Natural killer cell treated with Interleukin-12 subunit alpha and Interleukin-12 subunit beta and Interleukin-15 and Interleukin-18, amount 100 ng/mL, for 72 hours (primary cell): ENCODE results near the gene NOS1. TPM values are rescaled to one million over a fixed set of nuclear protein-coding genes. Genes with fewer than 3 reads are reported as not detected.

ENCODE experiments used
- ATAC-seq, 2 donors: fragments of 150-1000 bp; cut with Tn5 transposase in 1 of 2; sonication (Bioruptor Pico), chemical (Tn5 transposase) in 1 of 2; 2 replicates each; pipeline ENCODE4 v1.10.0; 2021
- DNase-seq: peaks from one replicate; pipeline ENCODE4 v3.0.0; 2022; ENCODE audit warnings: low spot score
- H3K27ac Mint-ChIP-seq, 2 donors: 1 replicate in 1 of 2; 2 replicates in 1 of 2; pipeline ENCODE4 v1.8.0; 2022; ENCODE audit warnings: mixed read lengths in 2 of 2, mild to moderate bottlenecking in 1 of 2, moderate library complexity in 1 of 2
- H3K27me3 Mint-ChIP-seq, 2 donors: 1 replicate in 1 of 2; 2 replicates in 1 of 2; pipeline ENCODE4 v1.8.0; 2022; ENCODE audit warnings: mixed read lengths in 2 of 2
- H3K36me3 Mint-ChIP-seq: one replicate; pipeline ENCODE4 v1.8.0; 2022; ENCODE audit warnings: mixed read lengths
- H3K4me1 Mint-ChIP-seq, 2 donors: 1 replicate in 1 of 2; 2 replicates in 1 of 2; pipeline ENCODE4 v1.8.0; 2022; ENCODE audit warnings: low read depth in 2 of 2, mixed read lengths in 2 of 2, mild to moderate bottlenecking in 1 of 2
- H3K4me3 Mint-ChIP-seq: one replicate; pipeline ENCODE4 v1.8.0; 2022; ENCODE audit warnings: mixed read lengths
- H3K9me3 Mint-ChIP-seq: 2 replicates; pipeline ENCODE4 v1.8.0; 2022; ENCODE audit warnings: mixed read lengths
- total RNA-seq, 2 donors: library from RNA; stranded (reverse); gene quantifications; one replicate each; pipeline ENCODE4 v1.2.3, GENCODE V29; 2022

NOS1 gene
- total RNA-seq, 2 donors from 2014 or later: not detected

DNA sequence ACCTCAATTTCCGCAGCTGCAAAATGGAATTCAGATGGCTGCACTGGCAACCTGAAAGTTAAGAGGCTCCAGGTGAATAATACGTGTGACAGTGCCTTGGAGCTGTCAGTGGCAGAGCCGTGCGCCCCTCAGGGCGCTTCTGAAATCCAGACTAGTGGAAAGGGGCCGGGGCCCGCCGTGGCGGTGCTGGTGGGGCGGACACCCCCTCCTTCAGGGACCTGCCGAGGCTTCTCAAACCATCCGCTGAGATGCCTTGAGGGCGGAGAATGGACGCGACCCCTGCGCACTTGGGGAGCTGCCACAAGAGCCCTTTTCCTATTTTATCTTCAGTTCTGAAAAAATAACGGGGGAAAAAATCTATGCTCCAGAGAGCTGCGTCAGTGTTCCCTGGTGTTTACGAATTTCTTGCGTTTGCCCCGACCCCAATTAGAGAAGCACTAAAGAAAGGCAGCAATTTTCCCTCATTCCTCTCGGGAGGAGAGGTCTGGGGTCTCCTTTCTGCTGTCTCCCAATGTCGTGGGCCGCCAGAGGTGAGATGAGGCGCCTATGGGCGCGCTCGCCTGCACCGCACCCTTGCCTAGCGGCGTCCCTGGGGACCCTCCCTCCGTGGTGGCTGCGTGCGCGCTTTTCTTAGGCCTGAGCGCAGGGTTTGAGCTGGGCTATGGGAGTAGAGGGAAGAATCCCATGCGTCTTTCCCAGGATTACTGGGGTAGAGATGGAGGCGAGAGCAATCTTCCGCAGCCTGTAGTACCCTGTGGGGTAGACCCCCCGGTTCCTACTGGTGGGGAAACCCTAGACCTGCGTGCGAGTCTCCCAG is 2.2 kb downstream of the NOS1 start:
- H3K27me3 Mint-ChIP-seq: peaks cover 27 to 31% of the 10 kb centered on the region in 2 donors

DNA sequence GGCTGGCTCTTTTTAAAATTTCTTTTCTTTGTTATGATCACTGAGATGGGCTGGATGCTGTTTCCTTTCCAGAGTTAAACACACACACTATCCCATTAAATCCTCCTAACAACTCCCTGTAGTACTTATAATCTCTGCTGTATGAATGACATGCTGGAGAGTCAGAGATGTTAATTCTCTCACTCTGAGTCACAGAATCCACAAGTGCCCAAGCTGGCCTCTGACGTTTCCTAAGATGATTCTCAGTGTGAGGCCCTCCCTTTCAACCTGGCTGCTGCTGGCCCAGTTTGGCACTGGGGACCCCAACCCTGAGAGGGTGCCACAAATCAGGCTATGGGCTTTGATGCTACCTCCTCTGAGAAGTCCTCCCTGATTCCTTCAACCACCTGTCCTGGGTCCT is 5.4 kb downstream of the NOS1 start:
- no peaks in the 10 kb centered on the region for H3K36me3 Mint-ChIP-seq
- no peaks in the 10 kb centered on the region for H3K9me3 Mint-ChIP-seq
- no peak for ATAC-seq
- no peak for DNase-seq
- no peak overlapping the region for H3K27ac Mint-ChIP-seq
- peaks cover 13 to 16% of the 10 kb centered on the region in 2 donors for H3K27me3 Mint-ChIP-seq
- H3K4me1 Mint-ChIP-seq: no peaks in the 10 kb centered on the region
- H3K4me3 Mint-ChIP-seq: no peak overlapping the region

More for the DNA sequence above, 2.2 kb downstream of the NOS1 start:
- H3K4me1 Mint-ChIP-seq: no peaks in the 10 kb centered on the region
- no peaks in the 10 kb centered on the region for H3K9me3 Mint-ChIP-seq
- no peak overlapping the region for H3K27ac Mint-ChIP-seq
- ATAC-seq (no peak), DNase-seq (no peak)
- no peak overlapping the region for H3K4me3 Mint-ChIP-seq
- no peaks in the 10 kb centered on the region for H3K36me3 Mint-ChIP-seq

DNA sequence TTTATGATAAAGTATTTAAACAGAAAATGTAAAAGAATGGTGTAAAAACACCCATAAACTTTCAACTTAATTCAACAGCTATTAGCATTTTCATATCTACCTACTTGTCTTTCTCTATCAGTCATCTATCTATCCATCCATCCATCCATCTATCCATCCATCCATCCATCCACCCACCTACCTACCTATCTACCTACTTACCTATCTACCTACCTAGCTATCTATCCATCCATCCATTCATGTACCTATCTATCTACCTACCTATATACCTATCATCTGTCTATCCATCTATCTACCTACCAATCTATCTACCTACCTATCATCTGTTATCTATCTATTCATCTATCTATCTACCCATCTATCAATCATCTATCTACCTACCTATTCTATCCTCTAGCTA is 8.5 kb downstream of the NOS1 start:
- Mint-ChIP-seq H3K4me3 (no peak overlapping the region), H3K27me3 (peaks cover 8 to 9% of the 10 kb centered on the region in 2 donors), H3K27ac (no peak overlapping the region), H3K9me3 (no peaks in the 10 kb centered on the region), H3K36me3 (no peaks in the 10 kb centered on the region), H3K4me1 (no peaks in the 10 kb centered on the region)
- DNase-seq (no peak), ATAC-seq (no peak)

DNA sequence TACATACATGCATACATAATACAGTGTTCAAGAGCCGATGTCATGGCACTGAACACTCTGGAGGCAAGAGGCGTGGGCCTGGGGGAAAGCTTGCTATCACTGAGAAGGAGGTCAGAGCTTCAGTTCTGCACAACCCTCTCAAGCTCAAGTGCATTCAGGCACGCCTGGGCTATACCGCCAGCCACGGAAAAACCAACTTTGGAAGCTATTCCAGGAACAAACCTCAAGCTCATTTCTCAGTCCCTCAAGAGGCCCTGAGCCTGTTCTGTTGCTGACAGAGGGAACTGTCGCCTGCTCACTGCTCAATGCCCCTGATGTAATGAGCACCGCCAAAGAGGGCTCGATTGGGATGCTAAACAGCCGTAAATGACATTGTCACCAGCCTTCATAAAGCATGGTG is 9.2 kb downstream of the NOS1 start:
- no peak overlapping the region for H3K4me3 Mint-ChIP-seq

DNA sequence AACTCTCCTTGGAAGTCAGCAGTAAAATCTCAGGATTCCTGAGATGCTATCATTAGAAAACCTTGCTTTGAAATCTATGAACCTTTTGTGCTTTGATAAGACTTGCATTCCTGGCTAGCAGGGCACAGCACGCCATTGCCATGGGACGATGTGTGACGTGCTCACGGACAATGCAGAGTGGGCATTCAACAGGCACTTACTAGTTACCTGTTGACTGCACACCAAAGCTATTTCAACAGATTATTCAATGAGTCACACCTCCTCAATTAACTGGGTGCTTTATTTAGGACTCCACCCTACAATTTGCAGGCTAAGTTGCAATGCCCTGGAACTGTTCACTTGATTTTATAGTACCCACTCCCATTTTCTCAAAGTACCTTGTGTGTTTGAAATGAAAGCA is 11.3 kb downstream of the NOS1 start:
- no peaks in the 10 kb centered on the region for H3K4me1 Mint-ChIP-seq
- peaks cover 5 to 9% of the 10 kb centered on the region in 2 donors for H3K27me3 Mint-ChIP-seq
- no peaks in the 10 kb centered on the region for H3K9me3 Mint-ChIP-seq
- H3K36me3 Mint-ChIP-seq: no peaks in the 10 kb centered on the region
- ATAC-seq (no peak), DNase-seq (no peak)
- no peak overlapping the region for H3K27ac Mint-ChIP-seq
- H3K4me3 Mint-ChIP-seq: no peak overlapping the region

More for the DNA sequence above, 9.2 kb downstream of the NOS1 start:
- Mint-ChIP-seq H3K4me1 (no peaks in the 10 kb centered on the region), H3K9me3 (no peaks in the 10 kb centered on the region), H3K27ac (no peak overlapping the region), H3K27me3 (peaks cover 8 to 9% of the 10 kb centered on the region in 2 donors), H3K36me3 (no peaks in the 10 kb centered on the region)
- DNase-seq (no peak), ATAC-seq (no peak)

DNA sequence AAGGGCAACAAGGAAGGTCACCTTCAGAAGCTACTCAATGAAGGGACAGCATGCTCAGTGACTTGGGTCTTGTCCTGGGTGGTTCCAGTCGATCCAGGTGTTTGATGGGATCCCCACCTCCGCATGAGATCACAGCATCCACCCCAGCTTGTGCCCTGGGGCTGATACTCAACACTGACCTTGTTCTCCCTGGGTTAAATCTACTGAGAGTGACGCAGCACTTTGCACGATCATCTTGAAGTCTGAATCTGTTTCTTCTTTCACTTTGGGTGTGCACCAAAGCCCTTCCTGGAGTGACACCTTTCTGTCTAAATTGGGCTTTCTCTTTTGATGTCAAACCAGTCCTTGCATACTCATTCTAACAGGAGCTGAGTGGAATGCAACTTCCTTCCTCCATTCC is 13.8 kb downstream of the NOS1 start:
- Mint-ChIP-seq H3K4me3 (no peak overlapping the region), H3K27me3 (peaks cover 5 to 8% of the 10 kb centered on the region in 2 donors), H3K4me1 (peaks cover 0 to 5% of the 10 kb centered on the region in 2 donors), H3K36me3 (no peaks in the 10 kb centered on the region), H3K27ac (no peak overlapping the region), H3K9me3 (peaks cover 2% of the 10 kb centered on the region)
- DNase-seq (no peak), ATAC-seq (no peak)

DNA sequence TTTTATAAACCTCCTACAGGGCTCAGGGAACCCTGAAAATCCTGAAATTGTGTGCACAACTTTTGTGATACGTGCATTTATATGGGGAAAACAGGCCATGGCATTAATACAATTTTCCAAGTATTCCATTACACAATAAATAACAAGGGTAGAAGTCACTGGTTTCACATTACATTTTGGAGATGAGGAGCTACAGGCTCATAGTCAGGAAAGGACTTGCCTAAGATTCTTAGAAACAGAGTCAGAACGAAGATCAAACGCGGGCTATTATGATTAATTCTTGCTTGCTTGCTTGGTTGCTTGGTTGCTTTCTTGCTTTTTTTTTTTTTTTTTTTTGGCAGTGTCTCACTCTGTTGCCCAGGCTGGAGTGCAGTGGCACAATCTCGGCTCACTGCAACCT is 16.7 kb downstream of the NOS1 start:
- DNase-seq (no peak), ATAC-seq (no peak)
- Mint-ChIP-seq H3K4me1 (peaks cover 0 to 7% of the 10 kb centered on the region in 2 donors), H3K36me3 (no peaks in the 10 kb centered on the region), H3K27ac (no peak overlapping the region), H3K4me3 (no peak overlapping the region), H3K9me3 (peaks cover 8% of the 10 kb centered on the region), H3K27me3 (peaks cover 15 to 18% of the 10 kb centered on the region in 2 donors)

DNA sequence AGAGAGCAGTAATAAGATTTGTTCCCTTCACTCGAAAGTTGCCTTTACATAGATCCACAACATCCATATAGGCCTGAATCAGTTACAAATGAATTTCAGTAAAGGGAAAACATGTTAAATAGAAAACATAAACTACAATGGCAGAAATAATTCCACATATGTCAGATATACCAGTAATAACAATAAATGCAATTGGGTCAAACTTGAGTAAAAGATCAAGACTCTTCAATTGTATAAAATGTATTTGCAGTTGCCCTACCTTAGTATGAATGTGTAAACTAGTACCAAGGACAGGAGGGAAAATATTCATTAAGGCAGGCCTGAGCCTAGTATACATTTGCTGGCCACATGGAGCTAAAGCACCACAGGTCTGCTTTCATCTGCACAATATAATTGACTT is 17.6 kb downstream of the NOS1 start:
- no peak for DNase-seq
- Mint-ChIP-seq H3K27ac (no peak overlapping the region), H3K9me3 (peaks cover 8% of the 10 kb centered on the region), H3K27me3 (peaks cover 16 to 27% of the 10 kb centered on the region in 2 donors), H3K4me1 (peaks cover 0 to 7% of the 10 kb centered on the region in 2 donors), H3K36me3 (no peaks in the 10 kb centered on the region), H3K4me3 (no peak overlapping the region)
- ATAC-seq: no peak

DNA sequence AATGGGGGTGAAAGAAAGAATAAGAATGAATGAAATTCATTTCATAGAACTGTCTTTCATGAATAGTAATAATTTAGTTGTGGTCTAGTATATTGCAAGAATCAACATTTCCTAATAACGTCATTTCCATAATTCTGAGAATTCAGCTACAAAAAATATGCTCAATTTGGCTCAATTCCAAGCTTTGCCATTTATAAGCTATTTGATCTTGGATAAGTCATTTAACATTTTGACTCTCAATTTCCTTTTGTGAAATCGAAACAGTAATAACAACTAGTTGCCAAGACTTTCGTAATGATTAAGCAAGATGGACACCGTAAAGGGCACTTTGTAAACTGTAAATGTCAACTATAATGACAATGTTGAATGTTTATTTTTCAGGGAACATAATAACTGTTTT is 18.1 kb downstream of the NOS1 start:
- H3K27me3 Mint-ChIP-seq: peaks cover 18 to 31% of the 10 kb centered on the region in 2 donors
- no peak for ATAC-seq

DNA sequence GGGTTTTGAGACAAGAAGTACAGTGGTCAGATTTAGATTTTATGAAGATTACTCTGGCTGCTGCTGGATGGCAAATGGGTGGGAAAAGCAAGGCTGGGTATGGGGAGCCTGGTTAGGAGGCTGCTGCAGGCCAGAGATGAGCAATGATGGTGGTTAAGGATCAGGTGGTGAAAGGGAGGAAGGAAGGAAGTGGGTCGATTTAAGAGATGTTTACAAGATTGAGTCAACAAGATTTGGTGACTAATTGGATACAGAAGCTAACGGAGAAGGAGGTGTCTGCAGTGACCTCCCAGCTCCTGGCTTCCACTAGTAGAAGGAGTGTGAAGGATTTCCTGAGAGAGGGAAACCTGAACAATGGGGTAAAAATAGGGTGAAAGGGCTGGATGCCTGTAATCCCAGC is 18.7 kb downstream of the NOS1 start:
- Mint-ChIP-seq H3K4me1 (peaks cover 0 to 7% of the 10 kb centered on the region in 2 donors), H3K36me3 (no peaks in the 10 kb centered on the region), H3K27me3 (peaks cover 18 to 31% of the 10 kb centered on the region in 2 donors), H3K9me3 (peaks cover 8% of the 10 kb centered on the region), H3K4me3 (no peak overlapping the region), H3K27ac (no peak overlapping the region)
- no peak for ATAC-seq
- no peak for DNase-seq

More for the DNA sequence above, 18.1 kb downstream of the NOS1 start:
- no peak for DNase-seq
- Mint-ChIP-seq H3K9me3 (peaks cover 8% of the 10 kb centered on the region), H3K36me3 (no peaks in the 10 kb centered on the region), H3K4me3 (no peak overlapping the region), H3K27ac (no peak overlapping the region), H3K4me1 (peaks cover 0 to 7% of the 10 kb centered on the region in 2 donors)

DNA sequence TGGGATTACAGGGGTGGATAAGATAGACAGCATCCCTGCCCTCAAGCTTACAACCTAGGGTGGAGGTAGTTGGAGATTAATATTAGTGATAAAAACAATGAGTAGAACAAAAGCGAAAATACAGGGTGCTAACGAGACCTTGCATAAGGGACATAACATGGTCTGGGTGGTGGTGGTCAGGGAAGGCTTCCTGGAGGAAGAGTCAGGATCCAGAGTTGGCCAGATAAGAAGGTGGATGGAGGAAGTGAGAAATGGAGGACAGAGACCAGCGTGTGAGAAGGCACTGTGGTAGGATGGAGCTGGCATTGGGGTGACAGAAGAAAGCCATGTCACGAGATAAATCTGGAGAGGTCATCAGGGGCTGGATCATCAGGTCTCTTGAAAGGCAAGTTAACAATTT is 19.2 kb downstream of the NOS1 start:
- DNase-seq: no peak
- ATAC-seq: no peak
- H3K4me3 Mint-ChIP-seq: no peak overlapping the region
- no peak overlapping the region for H3K27ac Mint-ChIP-seq
- peaks cover 21 to 31% of the 10 kb centered on the region in 2 donors for H3K27me3 Mint-ChIP-seq
- H3K4me1 Mint-ChIP-seq: peaks cover 0 to 7% of the 10 kb centered on the region in 2 donors
- peaks cover 8% of the 10 kb centered on the region for H3K9me3 Mint-ChIP-seq
- no peaks in the 10 kb centered on the region for H3K36me3 Mint-ChIP-seq

DNA sequence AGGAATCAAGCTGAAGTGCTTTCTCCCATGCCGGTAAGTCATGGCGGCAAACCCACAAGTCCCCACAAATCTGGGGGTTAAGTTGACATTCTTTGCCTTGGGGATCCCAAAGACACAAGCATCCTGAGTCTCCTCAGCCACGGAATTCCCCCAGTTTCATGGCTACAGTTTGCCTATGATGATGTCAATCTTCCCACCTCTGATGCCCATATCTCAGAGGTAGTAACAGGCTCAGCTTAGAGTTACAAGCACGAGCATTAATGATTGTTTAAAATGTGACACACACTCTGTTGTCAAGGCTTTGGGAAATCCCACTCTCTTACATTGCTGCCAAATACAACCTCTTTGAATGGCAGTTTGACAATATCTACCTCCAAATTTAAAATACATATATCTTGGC is 22.3 kb downstream of the NOS1 start:
- peaks cover 0 to 7% of the 10 kb centered on the region in 2 donors for H3K4me1 Mint-ChIP-seq
- H3K36me3 Mint-ChIP-seq: no peaks in the 10 kb centered on the region
- no peak overlapping the region for H3K4me3 Mint-ChIP-seq
- H3K27me3 Mint-ChIP-seq: peaks cover 29 to 40% of the 10 kb centered on the region in 2 donors
- H3K27ac Mint-ChIP-seq: no peak overlapping the region
- no peak for DNase-seq
- ATAC-seq: no peak
- peaks cover 8% of the 10 kb centered on the region for H3K9me3 Mint-ChIP-seq

DNA sequence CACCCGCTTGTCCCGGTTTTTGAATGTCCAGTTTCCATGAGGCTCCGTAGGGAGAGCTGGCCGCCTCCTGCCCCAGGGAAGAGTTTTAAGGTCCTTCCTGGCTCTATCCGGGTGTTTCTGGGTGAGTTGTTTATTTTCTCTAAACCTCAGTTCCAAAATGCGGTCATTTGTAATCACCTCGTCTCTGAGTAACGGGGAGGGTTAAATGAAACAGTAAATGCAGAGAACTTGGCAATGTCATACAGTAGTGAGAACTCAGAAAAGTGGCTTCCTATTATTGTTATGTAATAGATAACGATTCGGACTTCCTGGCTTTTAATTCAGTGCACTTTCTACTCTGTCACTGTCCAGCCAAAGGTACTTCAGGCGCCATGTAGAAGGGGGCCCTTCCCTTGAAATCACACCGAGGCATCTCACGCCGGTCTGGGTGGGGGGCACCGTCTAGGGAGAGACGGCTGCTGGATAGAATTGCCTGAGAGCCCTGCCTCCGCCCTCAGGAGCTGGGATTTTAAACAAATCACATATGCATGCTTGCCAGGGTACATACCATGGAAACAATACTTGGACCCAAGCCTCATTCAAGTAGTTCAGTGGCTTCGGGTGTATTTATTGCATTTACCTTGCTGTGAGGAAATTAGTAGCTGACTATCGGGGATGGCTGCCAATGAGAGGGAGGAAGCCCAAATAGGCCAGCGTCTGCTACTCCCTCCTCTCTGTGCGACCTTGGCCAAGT is 26.4 kb downstream of the NOS1 start:
- no peaks in the 10 kb centered on the region for H3K9me3 Mint-ChIP-seq
- no peak overlapping the region for H3K4me3 Mint-ChIP-seq
- DNase-seq (no peak), ATAC-seq (no peak)
- H3K27me3 Mint-ChIP-seq: peaks cover 28 to 29% of the 10 kb centered on the region in 2 donors
- H3K4me1 Mint-ChIP-seq: no peaks in the 10 kb centered on the region
- no peak overlapping the region for H3K27ac Mint-ChIP-seq
- no peaks in the 10 kb centered on the region for H3K36me3 Mint-ChIP-seq

DNA sequence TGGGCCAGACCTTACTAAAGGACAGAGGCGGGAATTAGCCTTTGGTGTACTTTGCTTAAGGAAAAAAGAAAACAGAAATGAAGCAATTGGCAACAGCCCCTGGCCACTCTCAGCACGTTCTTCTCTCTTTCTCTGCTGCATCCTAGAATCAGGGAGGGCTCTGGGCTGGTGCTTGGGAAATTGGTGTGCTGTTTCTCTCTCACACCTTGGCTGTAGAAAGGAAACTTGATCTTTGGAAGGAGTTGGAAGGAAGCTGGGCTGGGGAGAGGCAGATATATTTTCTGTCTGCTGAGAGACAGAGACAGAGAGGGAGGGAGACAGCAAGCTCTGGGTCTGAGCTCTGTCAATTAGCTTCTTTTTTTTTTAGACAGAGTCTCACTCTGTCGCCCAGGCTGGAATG is 27.4 kb downstream of the NOS1 start:
- Mint-ChIP-seq H3K27me3 (peaks cover 21 to 28% of the 10 kb centered on the region in 2 donors), H3K4me3 (no peak overlapping the region), H3K4me1 (no peaks in the 10 kb centered on the region), H3K27ac (no peak overlapping the region), H3K9me3 (no peaks in the 10 kb centered on the region), H3K36me3 (no peaks in the 10 kb centered on the region)
- DNase-seq (no peak), ATAC-seq (no peak)
